ENCODE measurements around the gene TMEM151A.

- TF ChIP-seq CTCF (IDR thresholded peaks at IDR 0.05) (no peak), POLR2A (IDR thresholded peaks at IDR 0.05) (no peak)
These were observed 32.0 kb downstream of the TMEM151A start for GRCh38 chr11:66323684-66324083.
